ENCODE data around the gene ANKRD11. TPM values are rescaled to one million over a fixed set of nuclear protein-coding genes. Genes with fewer than 3 reads are reported as not detected.

ANKRD11 gene
- total and polyA plus RNA-seq, 2 donors (not counting 3 experiments of a cell fraction or from before 2014, with no cell fraction given) = 55.8 to 191 TPM

- H2AFZ ChIP-seq (ENCODE audit: low read depth, low read length) = no peak overlapping the region
- intact Hi-C loops (cut with micrococcal nuclease) = no loop called here
- H3K36me3 ChIP-seq (ENCODE audit: control insufficient read depth in 2 of 2, extremely low read depth in 1 of 2, insufficient read depth in 2 of 2, low read length in 2 of 2) = peaks cover 0 to 8% of the 10 kb centered on the region in 2 experiments
- ChIA-PET POLR2A (no interaction called here), CTCF (no interaction called here)
- no peaks in the 10 kb centered on the region for H3K9me3 ChIP-seq (replicated peaks; ENCODE audit: control insufficient read depth, insufficient read depth, low read length)
- no peak overlapping the region for H3K9ac ChIP-seq (replicated peaks; ENCODE audit: extremely low read depth, insufficient read depth, low read length)
- no TSS peak for BruUV-seq (replicated peaks)
- no peaks in the 10 kb centered on the region for H3K9me1 ChIP-seq (replicated peaks; ENCODE audit: control insufficient read depth, extremely low read depth, insufficient read depth, low read length)
- H4K20me1 ChIP-seq (replicated peaks; ENCODE audit: control insufficient read depth, extremely low read depth, insufficient read depth, low read length) = peaks cover 8% of the 10 kb centered on the region
- dilution Hi-C loops (cut with MboI; ENCODE audit: extremely low pct_ligation_motif_present, low sequenced_read_pairs) = no loop called here
- peaks cover 92% of the 10 kb centered on the region for H3K79me2 ChIP-seq (ENCODE audit: control insufficient read depth, insufficient read depth, low read length)
- H3K4me2 ChIP-seq (ENCODE audit: insufficient read depth, low read length) = no peak overlapping the region
- H3K27ac ChIP-seq (ENCODE audit: insufficient read depth, low read depth, low read length) = no peak overlapping the region
- no peak overlapping the region for H3K4me3 ChIP-seq (replicated peaks in 1 of 3; ENCODE audit: insufficient read depth in 1 of 3, low read depth in 1 of 3, low read length in 3 of 3)
- H3K4me1 ChIP-seq (ENCODE audit: control insufficient read depth, extremely low read depth, insufficient read depth, low read length) = no peaks in the 10 kb centered on the region
- FAIRE-seq (no peak), DNase-seq (ENCODE audit: low read depth, low spot score) (no peak)
- no peaks in the 10 kb centered on the region for H3K27me3 ChIP-seq (ENCODE audit: control insufficient read depth in 2 of 2, insufficient read depth in 2 of 2, low read length in 2 of 2)
- TF ChIP-seq JUN (IDR thresholded peaks at IDR 0.05; ENCODE audit: borderline replicate concordance, insufficient read depth, insufficient read length, low read depth) = no peak
These were observed 89.2 kb downstream of the ANKRD11 start for GRCh38 chr16:89401205-89401604.

- FAIRE-seq = no peak
- no peak overlapping the region for H3K9ac ChIP-seq (replicated peaks; ENCODE audit: extremely low read depth, insufficient read depth, low read length)
- peaks cover 0 to 8% of the 10 kb centered on the region in 2 experiments for H3K36me3 ChIP-seq (ENCODE audit: control insufficient read depth in 2 of 2, extremely low read depth in 1 of 2, insufficient read depth in 2 of 2, low read length in 2 of 2)
- intact Hi-C loops (cut with micrococcal nuclease) (no loop called here), dilution Hi-C loops (cut with MboI; ENCODE audit: extremely low pct_ligation_motif_present, low sequenced_read_pairs) (no loop called here)
- ChIA-PET POLR2A (no interaction called here), CTCF (no interaction called here)
- H3K79me2 ChIP-seq (ENCODE audit: control insufficient read depth, insufficient read depth, low read length) = peaks cover 92% of the 10 kb centered on the region
- H2AFZ ChIP-seq (ENCODE audit: low read depth, low read length) = no peak overlapping the region
- no peak for DNase-seq (ENCODE audit: low read depth, low spot score)
- no peaks in the 10 kb centered on the region for H3K27me3 ChIP-seq (ENCODE audit: control insufficient read depth in 2 of 2, insufficient read depth in 2 of 2, low read length in 2 of 2)
- peaks cover 8% of the 10 kb centered on the region for H4K20me1 ChIP-seq (replicated peaks; ENCODE audit: control insufficient read depth, extremely low read depth, insufficient read depth, low read length)
- H3K9me1 ChIP-seq (replicated peaks; ENCODE audit: control insufficient read depth, extremely low read depth, insufficient read depth, low read length) = no peaks in the 10 kb centered on the region
- H3K27ac ChIP-seq (ENCODE audit: insufficient read depth, low read depth, low read length) = no peak overlapping the region
- no peak overlapping the region for H3K4me3 ChIP-seq (replicated peaks in 1 of 3; ENCODE audit: insufficient read depth in 1 of 3, low read depth in 1 of 3, low read length in 3 of 3)
- no TSS peak for BruUV-seq (replicated peaks)
- H3K4me1 ChIP-seq (ENCODE audit: control insufficient read depth, extremely low read depth, insufficient read depth, low read length) = peaks cover 4% of the 10 kb centered on the region
- H3K4me2 ChIP-seq (ENCODE audit: insufficient read depth, low read length) = no peak overlapping the region
- no peaks in the 10 kb centered on the region for H3K9me3 ChIP-seq (replicated peaks; ENCODE audit: control insufficient read depth, insufficient read depth, low read length)
- TF ChIP-seq EZH2 (IDR thresholded peaks at IDR 0.05; ENCODE audit: borderline replicate concordance, low read depth, low read length, severe bottlenecking) (no peak), CTCF (IDR thresholded peaks at IDR 0.05; ENCODE audit: extremely low read depth in 1 of 2, insufficient read depth in 1 of 2, low read depth in 1 of 2, low read length in 2 of 2) (no peak), GATA2 (IDR thresholded peaks at IDR 0.05; ENCODE audit: insufficient read depth, insufficient read length, low read depth, low read length) (no peak), MYC (IDR thresholded peaks at IDR 0.05; ENCODE audit: low read depth, low read length) (no peak), POLR2A (IDR thresholded peaks at IDR 0.05; ENCODE audit: low read depth, low read length) (no peak), POLR2AphosphoS5 (IDR thresholded peaks at IDR 0.05; ENCODE audit: insufficient read depth, low read depth, low read length) (no peak)
These were observed 89.6 kb downstream of the ANKRD11 start for GRCh38 chr16:89400740-89401139.
